ENCODE data around the gene DOCK8. TPM values are rescaled to one million over a fixed set of nuclear protein-coding genes. Genes with fewer than 3 reads are reported as not detected.
"Not testable (repeated sequence)": the region's sequence is repeated elsewhere in the genome, so short reads cannot be mapped to it uniquely, and the experiment has no call there.

Gene DOCK8
- total RNA-seq, 1 donor from 2014 or later, result 5.2 TPM

DNA sequence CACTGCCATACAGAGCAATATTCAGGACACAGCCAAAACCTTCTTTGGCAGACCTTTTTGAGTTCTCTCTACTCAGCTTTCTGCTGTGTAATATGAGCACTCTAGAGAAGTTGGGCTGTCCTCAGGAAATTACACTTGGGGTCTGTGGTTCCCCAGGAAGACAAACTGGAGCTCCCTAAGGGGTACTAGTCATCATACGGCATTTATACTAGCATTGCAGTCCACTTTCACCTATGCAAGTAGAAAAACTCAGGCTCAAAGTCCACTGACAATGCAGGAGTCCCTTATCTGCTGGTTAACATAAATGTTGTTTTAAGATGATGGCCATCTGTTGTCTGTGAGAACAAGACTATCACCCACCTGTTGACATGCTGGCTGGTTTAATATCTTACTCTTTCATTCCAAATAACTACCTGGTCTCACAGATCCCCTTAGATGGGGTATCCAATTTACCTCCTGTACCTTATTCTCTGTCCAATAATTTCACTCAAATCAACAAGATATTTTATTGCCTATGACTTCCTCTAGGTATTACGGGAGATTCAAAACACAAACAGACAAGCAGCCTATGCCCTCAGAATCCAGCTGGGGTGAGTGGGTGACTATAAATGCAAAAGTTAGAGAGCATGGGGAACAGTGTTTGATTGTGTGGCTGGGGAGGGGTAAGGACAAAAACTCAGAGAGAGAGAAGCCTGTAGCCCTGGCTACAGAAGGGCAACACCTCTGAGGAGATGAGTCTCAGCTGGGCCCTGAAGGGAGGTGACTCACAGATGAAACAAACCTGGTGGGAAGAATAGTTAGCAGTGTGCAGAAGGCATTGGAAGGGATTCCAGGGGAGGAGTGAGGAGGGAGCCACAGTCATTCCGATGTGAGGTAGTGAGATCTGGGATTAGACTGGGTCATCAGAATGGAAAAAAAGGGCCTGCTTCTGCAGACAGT lies 10.2 kb downstream of the DOCK8 start:
- no peak for DNase-seq (ENCODE audit: low read depth in 2 of 2)

DNA sequence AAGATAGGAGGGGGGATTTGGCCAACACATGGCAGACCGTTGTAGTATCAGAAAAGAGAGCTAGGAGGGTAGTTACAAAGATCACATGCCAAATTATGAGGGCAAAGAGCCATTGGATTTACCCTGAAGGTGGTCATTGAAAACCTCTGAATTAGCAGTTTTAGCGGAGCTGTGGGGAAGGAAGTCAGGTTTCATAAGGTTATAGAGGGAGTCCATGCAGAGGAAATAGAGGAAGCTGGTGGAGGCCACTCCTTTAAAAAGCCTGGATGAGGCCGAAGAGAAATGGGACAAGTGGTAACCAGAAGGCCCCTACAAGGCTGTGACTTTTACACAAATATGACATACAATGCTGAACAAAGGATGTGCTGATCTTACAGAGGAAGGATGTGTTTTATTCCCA lies 13.2 kb downstream of the DOCK8 start:
- DNase-seq (ENCODE audit: low read depth in 2 of 2), result peak in 1 of 2 donors; percentile 72

- no peak for DNase-seq (ENCODE audit: low read depth in 2 of 2)
These were observed 14.4 kb downstream of the DOCK8 start for GRCh38 chr9:228929-229695.

DNA sequence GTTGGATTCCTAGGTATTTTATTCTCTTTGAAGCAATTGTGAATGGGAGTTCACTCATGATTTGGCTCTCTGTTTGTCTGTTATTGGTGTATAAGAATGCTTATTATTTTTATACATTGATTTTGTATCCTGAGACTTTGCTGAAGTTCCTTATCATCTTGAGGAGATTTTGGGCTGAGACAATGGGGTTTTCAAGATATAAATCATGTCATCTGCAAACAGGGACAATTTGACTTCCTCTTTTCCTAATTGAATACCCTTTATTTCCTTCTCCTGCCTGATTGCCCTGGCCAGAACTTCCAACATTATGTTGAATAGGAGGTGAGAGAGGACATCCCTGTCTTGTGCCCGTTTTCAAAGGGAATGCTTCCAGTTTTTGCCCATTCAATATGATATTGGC lies 17.0 kb downstream of the DOCK8 start:
- not testable (repeated sequence) for DNase-seq (ENCODE audit: low read depth in 2 of 2)

GRCh38 chr9:233708-234107 lies 19.0 kb downstream of the DOCK8 start:
- not testable (repeated sequence) for DNase-seq (ENCODE audit: low read depth in 2 of 2)

DNA sequence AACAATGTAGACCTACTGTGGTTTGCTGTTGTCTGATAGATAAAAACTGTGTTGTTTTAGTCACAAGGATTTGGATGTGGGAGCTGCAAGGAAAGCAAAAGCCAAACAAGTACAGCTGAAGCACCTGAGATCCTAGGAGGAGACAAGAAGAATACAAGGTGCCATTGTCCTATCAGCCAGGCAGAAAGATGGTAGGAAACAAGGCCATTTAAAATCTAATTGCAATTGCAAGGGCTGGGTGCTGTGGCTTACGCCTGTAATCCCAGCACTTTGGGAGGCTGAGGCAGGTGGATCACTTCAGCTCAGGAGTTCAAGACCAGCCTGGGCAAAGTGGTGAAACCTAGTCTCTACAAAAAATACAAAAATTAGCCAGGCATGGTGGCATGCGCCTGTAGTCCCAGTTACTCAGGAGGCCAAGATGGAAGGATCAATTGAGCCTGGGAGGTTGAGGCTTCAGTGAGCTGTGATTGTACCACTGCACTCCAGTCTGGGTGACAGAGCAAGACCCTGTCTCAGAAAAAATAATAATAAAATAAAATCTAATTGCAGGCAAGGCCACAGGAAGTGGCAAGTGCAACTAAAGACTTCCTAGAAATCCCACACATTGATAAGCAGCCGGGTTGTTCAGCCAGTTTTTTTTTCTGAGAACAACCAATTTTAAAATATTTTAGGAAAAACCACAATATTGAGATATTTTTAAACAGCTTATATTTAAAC lies 22.6 kb downstream of the DOCK8 start:
- no peak for DNase-seq (ENCODE audit: low read depth in 2 of 2)

DNA sequence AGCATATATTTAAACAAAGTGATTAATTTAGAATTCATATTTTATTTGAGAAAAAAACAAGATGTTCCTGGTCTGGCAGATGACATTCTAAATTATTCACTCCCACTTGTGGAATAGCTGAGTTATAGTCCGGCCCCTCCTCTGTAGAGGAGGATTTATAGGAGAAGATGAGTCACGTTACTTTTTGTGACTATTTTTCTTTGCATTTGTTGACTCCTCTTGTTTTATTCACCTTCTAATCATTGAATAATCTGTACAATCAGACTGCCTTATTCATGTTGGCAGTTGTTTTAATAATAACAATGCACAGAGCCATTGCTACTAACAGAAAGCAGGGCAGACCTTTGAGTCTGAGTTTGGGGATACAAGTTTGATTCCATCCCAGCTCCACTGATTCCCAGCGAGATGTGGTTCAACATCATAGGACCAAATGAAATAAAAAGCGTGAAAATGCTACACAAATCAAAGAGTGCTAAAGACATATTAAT lies 23.2 kb downstream of the DOCK8 start:
- peak in 1 of 2 donors; percentile 13 for DNase-seq (ENCODE audit: low read depth in 2 of 2)

DNA sequence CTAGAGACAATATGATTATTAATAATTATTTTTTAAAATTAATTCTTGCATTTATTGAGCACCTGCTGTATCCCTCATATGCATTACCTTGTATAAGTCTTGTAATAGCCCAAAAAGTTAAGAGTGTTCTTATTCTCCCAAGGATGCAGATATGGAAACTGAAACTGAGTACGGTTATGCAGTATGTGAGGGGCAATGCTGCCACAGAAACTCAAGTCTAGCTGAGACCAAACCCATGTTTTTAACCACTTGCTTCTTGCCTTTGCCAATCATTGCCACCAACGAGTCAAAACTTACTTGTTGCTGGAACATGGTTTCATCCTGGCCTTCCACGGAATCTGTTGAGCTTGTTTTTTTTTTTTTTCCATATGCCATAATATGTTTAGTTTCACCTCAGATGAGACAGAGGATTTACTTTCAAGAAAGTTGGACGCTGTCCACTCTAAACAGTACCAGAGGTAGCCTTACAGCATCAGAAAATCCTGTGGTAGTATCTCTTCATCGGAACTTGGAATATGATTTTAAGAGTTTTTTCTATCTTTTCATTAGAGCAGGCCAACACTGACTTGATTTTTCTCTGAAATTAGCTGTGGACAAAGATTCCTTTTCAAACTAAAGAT lies 27.9 kb downstream of the DOCK8 start:
- DNase-seq (ENCODE audit: low read depth in 2 of 2), result no peak

DNA sequence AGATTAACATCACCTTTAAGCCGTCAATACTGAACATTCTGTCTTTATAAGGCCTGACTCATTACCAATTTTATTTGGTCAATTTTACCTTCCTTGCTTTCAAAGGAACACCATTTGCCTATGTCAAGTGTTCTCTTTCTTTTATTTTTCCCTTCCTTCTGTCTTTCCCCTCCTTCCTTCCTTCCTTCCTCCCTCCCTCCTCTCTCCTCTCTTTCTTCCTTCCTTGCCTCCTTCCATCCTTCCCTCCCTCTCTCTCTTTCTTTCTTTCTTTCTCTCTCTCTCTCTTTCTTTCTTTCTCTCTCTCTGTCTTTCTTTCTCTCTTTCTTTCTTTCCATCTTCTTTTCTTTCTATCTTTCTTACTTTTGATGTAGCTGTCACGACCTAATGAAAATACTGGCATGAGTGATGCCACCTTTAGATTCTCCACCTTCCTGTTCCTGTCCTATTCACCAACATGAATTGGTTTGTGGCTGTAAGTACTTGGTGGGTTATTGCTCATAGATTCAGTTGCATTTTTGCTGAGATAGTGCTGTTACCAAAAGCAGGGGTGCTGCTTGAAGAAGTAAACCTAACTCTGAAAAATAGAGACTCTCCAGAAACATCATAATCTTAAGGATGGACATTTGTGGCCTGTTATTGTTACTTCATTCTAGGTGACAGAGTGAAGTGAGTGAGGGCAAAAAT lies 33.8 kb downstream of the DOCK8 start:
- no peak for DNase-seq (ENCODE audit: low read depth in 2 of 2)

DNA sequence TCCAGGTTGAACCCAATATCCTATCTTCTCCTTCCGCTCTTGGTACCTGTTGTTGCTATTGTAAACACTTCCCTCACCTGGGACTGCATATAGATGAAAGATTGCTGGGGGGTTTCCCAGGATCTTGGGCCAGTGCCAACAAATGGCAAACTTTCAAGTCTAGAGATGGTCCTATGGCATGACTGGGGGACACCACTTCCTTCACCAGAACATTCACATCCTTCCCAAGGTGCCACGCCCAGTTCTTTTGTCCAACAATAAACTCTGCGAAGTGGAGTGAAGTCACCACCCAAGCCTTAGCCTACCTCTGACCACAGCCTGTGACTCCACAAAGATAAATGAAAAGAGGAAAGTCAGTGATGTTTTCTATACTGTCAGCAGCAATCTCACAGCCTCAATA lies 34.4 kb downstream of the DOCK8 start:
- peak in 1 of 2 donors; percentile 41 for DNase-seq (ENCODE audit: low read depth in 2 of 2)

- peak; percentile 7 to 63 for DNase-seq (ENCODE audit: low read depth in 2 of 2)
These were observed 35.4 kb downstream of the DOCK8 start for GRCh38 chr9:250039-250438.

- DNase-seq (ENCODE audit: low read depth in 2 of 2), result peak; percentile 4 to 10
These were observed 36.0 kb downstream of the DOCK8 start for GRCh38 chr9:250625-251024.

GRCh38 chr9:251398-251797 lies 36.7 kb downstream of the DOCK8 start:
- DNase-seq (ENCODE audit: low read depth in 2 of 2), result no peak

DNA sequence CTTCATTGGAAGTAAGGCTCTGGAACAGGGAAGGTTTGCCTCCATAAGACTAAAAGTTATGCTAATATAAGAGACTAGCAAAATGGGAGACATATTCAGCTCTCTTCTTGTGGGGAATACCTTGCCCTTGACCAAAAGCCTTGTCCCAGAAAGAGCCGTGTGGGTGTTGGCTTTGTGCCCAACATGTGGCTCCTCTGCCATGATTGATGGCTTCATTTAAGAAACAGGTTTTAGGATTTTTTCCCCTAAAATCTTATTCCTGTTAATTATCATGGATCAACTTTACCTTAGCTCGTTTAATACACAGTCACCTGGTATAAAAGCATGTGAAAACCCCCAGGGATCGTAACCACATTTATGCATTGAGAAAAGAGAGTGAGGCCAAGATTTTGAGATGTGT lies 38.9 kb downstream of the DOCK8 start:
- DNase-seq (ENCODE audit: low read depth in 2 of 2), result no peak

DNA sequence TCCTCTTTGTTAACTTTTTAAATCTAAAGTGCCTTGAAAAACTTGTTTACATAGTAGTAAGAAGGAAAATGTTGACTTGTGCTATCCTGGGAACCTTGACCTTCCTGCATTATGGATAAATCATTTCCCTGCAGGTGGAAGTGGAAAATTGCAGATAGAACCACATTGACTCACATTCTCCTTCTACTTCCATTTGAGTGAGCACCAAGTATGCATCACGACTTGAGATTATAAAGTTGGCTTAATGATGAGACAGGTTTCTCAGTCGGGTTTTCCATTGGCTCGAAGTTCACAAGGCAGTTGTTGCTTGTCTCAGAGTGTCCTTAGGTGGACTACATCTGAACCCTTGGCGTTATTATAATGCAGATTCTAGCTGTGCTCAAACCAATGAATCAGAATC lies 39.9 kb downstream of the DOCK8 start:
- DNase-seq (ENCODE audit: low read depth in 2 of 2), result no peak

- no peak for DNase-seq (ENCODE audit: low read depth in 2 of 2)
These were observed 43.3 kb downstream of the DOCK8 start for GRCh38 chr9:257957-258356.

- DNase-seq (ENCODE audit: low read depth in 2 of 2), result no peak
These were observed 45.0 kb downstream of the DOCK8 start for GRCh38 chr9:259405-260404.

GRCh38 chr9:264231-264630 lies 49.6 kb downstream of the DOCK8 start:
- no peak for DNase-seq (ENCODE audit: low read depth in 2 of 2)

DNA sequence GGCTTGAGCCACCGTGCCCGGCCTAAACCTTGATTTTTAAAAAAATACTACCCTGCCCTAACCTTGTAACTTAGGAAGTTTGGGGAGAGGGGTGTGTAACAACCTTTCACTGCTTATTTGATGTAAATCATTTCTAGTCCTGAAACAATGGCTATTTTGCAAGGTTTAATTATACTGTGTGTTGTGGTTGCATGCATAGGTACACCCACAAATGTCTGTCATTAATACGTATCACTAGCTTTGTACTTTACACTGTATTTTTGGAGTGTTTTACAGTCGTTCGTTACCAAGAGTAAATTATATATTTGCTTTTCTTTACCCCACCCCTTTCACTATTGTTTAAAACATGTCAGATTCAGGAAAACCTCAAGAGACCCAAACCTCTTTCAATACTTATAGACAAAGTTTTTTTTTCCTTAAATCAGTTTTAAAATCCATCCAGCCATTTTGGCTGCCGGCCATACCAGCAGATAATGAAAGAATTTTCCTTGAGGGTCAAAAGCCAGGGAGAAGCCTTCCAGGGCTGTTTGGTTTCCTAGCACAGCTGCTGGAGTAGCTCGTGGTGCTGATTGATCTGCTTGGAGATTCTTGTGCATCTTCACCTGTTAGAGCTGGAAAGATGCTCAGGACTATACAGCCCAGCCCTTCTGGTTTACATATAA lies 50.7 kb downstream of the DOCK8 start:
- no peak for DNase-seq (ENCODE audit: low read depth in 2 of 2)

Data from lung microvascular endothelial cell (primary cell).